ENCODE measurements around the gene CFAP46.

The CFAP46 gene

DNA sequence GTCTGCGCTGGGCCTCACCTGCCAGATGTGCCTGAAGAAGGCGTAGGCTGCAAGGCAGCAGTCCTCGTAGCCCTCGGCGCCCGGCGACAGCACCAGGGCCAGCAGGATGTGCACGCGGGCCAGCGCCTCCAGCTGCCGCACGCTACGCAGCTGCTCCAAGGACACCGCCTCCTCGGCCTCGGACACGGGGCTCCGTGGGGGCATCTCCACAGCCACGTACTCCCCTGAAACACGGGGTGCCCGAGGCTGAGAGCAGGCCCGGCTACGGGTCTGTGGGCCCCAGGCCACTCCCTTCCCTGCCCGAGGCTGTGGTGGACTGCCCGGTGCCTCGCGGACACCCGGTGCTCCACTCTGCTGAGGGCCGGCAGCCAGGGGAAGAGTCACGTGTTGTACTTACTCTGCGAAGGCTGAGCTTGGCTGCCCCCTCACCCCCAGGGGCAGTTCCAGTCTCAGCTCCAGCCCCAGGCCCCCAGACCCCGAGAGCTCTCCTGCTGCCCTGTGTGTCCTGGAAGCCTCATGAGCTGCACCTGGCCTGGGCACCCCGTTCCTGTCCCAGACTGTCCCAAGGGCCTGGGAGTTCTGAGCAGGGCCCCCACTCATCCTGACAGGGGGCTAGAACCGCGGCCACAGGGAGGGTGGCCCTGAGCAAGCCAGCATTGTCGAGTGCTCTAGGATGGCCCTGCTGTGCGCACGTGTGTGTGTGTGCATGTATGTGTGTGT, 62.8 kb downstream of the CFAP46 start:
- no peak for DNase-seq (ENCODE audit: low read depth)

DNA sequence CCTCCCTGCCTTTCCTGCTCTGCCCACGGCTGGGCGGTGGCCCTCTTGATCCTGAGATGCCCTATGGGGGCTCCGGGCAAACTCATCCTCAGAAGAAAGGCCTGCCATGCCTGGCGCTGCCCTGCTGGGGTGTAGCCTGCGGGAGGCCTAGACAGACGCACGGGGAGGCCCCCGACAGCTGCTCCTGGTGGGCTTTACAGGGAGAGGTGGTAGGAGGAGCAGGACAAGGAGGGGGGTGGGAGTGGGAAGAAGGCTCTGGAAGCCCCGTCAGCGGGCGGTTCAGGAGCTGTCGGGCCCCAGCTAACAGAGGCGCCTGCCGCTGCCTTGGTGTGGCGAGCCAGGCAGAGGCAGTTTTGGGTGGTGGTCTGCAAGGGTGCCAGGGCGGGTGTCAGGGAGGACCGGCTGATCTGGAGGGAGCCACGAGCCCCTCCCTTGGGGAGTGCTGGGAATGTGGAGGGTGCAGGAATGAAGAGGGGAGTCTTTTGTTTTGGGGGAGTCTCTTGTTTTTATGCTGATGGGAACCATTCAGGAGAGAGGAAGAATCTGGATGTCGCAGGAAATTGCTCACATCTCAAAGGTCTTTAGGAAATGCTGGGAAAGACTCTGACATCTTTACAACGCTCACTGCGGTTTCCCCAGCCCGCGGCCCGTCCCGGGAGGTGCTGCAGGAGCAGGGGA, 63.5 kb downstream of the CFAP46 start:
- no peak for DNase-seq (ENCODE audit: low read depth)

DNA sequence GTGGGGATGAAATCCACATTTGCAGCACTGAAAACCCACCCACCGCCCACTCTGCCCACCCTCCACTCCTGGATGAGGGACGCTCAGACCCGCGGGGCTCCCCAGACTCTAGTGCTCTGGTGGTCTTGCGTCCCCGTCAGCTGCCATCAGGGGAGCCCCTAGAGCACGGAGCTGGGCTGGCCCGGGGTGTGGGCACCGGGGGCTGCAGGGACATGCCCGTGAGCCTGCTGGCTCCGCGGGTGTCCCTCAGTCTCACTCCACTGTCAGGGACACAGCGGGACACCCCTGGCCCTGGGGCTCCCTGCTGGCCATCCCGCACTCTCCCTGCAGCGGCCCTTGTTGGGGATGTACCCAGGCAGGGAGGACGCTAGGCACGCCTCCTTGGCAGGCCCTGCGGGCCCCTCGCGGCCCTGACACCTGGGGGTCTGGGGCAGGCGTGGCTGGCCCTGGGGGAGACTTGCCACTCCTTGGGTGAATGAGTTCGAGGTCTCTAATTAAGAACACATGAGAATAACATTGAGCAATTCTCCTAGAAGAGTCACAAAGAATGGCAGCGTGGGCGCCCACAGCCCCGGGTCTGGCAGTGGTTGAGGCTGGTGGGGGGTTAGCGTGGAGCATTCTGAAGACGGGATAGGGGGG, 64.2 kb downstream of the CFAP46 start:
- DNase-seq (ENCODE audit: low read depth), result no peak

DNA sequence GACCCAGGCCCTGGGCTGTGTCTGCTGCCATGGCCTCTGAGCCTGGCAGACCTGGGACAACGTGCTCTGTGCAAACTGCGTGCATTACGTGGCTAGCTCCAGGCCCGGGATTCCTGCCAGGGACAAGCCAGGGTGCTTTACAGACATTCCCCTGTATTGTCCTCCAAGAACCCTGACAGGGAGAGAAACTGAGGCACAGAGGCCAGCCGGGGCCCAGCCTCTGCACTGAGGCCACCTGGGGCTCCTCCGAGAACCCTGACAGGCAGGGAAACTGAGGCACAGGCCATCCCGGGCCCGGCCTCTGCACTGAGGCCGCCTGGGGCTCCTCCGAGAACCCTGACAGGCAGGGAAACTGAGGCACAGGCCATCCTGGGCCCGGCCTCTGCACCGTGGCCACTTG, 64.9 kb downstream of the CFAP46 start:
- DNase-seq (ENCODE audit: low read depth), result no peak

DNA sequence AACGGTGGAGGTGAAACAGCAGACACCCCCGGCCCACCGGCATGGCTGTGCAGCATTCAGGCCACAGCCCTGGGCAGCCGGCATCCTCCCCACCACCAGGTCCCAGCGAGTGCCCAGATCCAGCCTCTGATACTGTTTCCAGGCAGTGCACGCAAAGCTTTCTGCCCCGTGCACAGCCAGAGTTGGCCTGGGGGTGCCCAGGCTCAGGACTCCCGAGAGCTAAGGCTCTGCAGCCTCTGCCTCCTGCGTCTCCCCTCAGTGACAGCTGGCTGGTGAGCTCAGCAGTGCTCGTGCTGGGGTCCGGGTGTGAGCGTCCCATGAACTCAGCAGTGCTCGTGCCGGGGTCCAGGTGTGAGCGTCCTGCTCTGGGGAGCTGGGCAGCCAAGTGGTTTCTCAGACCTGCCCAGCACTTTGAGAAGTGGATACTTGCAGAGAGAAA, 65.4 kb downstream of the CFAP46 start:
- no peak for DNase-seq (ENCODE audit: low read depth)

DNA sequence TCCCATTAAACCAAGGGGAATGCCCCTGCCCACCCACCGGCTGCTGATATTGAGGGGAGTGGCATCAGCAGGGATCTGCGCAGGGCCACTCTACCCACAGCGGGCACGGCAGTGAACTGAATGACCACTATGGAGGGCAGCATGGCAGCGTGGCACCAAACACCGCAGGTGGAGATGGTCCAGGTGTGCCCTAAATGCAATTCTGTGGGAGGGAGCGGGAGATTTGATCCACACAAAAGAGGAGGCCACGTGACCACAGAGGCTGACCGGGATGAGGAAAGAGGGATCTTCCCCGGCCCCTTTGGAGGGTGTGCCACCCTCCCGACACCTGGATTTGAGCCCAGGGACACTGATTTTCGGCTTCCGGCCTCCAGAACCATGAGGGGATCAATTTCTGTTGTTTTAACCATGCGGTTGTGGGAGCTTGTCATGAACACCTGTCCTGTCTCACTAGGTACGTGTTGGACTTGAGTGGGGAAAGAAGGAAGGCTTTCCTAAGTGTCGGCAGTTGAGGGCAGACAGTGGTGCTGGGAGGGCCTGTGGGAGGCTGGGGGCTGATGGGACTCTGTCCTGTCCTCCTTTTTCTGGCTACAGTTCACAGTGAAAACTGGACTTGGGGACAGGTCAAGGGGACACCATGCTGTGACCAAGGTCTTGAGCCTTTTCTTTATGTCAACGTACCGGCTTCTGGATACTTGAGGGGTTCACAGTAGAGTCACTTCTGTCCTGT, 66.1 kb downstream of the CFAP46 start:
- no peak for DNase-seq (ENCODE audit: low read depth)

DNA sequence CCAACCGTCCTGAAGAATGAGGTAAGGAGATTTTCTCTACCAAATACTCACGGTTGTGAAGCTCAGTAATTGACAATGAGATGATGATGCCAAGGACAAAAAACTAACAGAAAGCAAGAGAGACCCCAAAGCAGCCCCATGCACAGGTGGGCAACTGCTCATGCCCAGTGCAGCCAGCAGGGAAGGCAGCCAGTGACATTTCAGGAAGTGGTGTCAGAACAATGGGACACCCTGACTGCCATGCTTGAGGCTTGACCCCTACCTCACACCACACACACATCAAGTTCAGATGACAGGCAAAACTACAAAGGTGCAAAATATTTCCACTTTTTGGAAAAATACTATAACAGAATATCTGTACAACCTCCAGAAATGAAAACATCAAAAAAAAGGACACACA, 66.9 kb downstream of the CFAP46 start:
- DNase-seq (ENCODE audit: low read depth), result no peak

DNA sequence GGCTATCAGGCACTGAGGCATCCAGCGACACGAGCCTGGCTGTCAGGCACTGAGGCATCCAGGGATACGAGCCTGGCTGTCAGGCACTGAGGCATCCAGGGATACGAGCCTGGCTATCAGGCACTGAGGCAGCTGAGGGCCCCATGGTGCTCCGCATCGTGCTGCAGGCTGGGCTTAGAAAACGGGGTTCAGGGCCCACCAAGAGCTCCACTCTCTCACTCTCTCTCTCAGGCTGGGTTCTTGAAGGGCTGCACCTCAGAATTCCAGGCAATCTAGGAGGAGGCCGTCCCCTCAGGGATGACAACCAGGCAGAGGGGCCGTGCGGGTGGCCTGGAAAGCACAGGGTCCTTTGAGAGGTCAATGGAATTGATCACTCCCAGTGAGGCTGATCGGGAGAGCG, 69.0 kb downstream of the CFAP46 start:
- no peak for DNase-seq (ENCODE audit: low read depth)

DNA sequence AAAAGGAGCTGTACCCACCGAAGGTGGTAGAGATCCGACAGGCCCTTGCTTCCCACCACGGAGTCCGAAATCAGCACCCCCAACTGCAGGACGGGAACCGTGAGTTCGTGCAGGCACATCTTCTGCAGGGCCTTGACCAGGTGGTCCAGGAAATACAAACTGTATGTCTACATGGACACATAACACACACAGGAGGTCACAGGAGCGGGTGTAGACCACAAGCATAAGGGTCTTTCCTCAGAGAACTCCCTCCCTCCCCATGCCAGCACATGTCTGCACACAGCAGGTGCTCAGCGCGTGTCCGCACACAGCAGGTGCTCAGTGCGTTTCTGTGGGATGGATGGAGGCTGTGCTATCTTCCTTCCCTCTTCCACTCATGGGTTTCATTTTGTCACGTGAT, 69.7 kb downstream of the CFAP46 start:
- no peak for DNase-seq (ENCODE audit: low read depth)

DNA sequence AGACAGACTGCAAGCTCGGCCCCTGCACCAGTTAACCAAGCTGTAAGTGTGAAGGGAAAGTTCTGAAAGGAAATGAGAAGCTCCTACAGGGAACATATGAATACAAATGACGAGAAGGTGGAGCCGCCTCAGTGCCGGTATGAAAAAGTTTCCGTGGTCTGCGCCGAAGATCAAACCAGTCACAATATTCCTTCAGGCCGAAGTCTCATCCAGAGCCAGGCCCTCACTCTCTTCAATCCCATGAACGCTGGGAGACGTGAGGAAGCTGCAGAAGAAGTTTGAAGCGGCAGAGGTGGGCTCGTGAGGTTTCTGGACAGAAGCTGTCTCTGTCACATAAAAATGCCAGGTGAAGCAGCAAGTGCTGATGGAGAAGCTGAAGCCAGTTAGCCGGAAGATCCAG, 71.9 kb downstream of the CFAP46 start:
- no peak for DNase-seq (ENCODE audit: low read depth)

DNA sequence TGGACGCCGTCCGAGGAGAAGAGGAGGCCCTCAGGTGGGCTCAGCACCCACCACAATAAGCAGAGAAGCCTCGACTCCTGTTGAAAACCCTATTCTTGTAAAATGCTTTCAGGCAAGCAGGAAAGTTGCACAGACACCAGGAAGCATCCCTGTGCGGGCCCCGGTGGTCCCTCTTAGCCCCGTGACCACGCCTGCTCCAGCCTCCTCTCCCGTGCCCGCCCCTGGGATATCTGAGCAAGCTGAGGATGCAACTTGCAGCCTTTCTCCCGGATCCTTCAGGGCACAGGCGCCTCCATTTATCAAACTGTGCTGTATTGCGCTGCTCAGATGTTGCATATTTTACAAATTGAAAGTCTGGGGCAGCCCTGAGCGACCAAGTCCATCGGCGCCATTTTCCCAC, 72.7 kb downstream of the CFAP46 start:
- no peak for DNase-seq (ENCODE audit: low read depth)

DNA sequence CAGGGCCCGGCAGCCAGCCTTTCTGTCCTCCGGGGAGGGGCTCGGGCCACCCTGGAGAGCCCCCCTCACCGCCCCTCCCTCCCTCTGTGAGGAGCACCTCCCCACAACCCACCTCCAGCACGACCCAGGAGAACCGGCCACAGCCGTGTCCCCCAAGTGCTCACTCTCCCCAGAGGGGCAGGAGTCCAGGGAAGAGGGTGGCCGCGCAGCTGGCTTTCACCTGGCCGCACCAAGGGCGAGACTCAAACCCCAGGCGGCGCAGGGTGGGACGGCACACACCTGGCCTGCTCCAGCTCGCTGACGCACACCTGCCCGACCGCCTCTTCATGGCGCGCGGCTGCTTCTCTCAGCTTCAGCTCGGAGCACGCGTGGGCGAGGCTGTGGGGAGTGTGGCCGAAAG, 73.4 kb downstream of the CFAP46 start:
- no peak for DNase-seq (ENCODE audit: low read depth)

DNA sequence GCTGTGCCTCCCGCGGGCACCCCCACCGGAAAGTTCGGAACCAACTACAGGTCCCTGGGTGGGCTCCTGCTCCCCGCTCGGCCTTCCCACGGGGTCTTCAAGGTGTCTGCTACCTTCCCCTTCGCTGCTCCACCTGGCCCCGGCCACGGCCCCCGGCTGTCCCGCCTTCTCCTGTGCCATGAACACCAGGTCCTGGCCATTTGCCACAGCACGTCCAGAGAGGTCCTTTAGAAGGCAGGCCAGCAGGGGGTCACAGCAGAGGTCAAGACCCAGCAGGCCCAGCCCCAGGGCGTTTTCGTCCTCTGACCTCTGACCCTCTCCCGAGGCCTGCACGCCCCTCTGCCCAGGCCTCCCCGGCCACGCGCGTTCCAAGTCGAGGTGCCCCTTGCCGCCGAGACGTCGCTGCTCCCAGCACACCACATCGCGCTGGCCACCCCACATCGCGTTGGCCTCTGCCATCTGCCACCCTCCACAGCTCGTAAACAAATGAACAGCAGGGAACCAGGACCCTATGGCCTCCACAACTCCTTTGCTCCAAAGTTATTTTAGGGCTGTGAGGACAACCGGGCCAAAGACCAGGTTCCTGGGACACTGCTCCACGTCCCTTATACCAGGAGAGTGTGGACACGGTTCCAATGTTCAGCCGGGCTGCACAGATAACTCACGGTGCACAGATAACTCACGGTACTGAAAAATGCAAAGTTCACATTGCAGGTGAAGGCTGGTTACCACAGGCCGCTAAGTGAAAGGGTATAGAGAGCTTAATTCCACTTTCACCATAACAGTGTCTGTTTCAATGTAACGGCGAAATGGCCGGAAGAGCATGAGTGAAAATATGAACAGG, 74.3 kb downstream of the CFAP46 start:
- DNase-seq (ENCODE audit: low read depth), result no peak

DNA sequence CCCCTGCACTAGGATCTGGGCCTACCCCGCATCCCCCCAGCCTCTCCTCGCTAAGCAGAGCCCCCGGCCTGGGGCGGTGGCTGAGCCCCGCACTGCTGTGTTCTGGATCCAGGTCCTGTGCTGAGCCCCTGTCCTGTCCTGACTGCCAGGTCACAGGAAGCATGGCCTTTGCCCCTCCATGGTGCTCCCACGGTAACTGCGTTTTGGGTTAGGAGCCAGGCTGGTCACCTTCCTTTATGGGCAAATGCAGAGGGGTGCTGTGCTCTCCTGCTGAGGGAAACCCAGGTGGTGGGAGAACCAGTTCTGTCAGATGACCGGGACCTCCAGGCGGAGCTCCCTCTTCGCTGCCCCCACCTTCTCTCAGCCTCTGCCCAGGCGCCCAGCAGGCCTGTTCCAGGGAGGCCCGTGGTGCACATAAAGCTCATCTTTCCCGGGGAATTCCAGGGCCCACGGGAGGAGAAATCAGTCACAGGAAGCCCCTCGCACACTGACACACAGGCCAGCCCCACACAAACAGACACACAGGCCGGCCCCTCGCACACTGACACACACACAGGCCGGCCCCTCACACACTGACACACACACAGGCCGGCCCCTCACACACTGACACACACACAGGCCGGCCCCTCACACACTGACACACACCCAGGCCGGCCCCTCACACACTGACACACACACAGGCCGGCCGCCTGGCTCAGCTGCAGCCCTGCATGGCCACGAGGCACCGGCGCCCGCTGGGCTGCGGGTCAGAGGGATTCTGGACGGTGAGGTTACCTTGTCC, 75.6 kb downstream of the CFAP46 start:
- DNase-seq (ENCODE audit: low read depth), result no peak

DNA sequence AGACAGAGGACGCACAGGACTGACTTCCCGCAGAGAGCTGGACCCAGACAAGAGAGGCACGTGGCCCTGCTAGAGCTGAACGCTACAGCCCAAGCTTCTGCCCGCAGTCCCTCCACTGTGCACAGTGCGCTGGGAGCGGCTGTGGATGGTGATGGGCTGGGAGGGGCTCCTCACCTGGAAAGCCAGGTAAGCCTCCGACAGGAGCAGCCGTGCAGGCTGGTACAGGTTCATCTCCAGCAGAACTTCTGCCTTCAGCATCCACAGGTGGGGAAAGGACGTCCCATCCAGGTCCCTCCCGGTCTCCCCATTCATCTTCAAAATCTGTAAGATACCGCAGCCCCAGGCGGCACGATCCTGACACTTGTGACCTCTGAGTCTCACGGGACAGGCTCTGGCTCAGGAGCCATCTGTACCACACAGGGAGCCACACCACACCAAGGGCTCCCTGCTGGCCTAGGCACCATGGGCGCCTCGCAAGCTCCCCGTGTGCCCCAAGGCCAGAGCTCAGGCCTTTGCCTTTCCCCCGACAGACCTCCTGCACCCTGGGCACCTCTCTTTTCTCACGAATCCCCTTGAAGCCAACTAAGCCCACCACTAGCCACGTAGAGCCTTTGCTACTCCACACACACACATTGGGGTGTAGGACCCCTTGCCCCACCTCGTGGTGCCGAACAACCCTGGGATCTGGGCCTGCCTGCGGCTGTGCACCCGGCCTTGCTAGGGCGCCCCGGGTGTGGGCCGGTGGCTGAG, 76.3 kb downstream of the CFAP46 start:
- no peak for DNase-seq (ENCODE audit: low read depth)

DNA sequence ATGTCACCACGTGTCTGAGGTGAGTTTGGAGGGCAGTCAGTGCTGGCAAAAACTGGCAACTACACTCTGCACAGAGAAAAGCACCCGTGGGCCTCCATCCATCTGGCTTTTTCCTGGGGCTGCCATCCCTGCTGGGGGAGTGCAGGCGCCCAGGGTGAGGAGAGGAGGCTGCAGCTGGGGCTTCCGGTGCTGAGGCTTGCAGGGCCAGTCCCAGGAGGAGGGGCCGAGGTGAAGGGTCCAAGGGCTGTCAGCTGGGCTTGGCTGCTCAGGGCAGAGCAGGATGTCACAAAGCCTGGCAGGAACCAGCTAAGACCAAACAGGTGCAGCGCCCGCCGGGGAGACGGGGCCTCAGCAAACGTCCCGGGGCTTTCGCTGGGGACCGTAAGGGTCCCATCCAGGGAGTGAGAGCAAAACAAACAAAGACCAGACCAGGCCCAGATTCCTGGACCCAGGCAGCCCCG, 77.2 kb downstream of the CFAP46 start:
- DNase-seq (ENCODE audit: low read depth), result no peak

DNA sequence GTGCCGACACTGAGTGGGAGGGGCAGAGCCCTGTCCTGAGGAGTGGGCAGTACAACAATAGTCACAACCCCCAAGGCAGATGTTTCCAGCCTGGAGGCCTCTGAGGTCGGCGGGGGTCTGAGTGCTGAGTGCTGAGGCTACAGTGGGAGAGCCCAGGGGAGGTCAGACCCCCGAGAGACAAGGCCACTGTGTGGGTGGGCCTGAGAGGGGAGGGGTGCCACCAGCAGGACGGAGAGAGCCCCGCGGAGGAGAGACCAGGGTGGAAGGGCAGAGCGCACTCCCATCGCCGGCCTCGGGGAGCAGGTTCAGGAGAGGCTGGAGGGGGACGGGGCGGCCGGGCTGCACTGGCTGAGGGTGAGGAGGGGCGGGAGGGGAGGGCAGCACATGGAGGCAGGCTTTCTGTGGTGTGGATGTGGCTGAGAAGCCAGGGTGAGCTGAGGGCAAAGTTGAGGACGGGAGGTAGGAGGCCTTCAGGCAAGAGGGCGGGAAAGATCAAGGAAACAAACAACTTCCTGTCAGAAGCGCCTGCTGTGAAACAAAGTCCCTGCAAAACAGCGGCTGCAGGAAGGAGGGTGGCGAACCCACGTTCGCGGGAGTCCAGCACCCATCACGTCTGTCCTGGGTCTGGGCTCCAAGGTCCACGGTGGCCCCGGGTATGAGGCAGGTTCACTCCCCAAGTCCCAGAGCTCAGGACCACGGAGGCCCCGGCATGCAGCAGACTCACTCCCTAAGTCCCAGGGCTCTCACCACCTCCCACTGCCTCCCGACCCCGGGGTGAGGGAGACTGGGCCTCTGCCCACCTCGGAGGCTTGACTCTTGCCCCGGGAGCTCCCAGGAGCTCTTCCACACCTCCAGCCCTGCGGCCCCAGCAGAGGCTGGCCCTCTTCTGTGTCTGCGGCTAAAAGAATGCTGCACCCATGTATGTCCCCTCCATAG, 79.6 kb downstream of the CFAP46 start:
- DNase-seq (ENCODE audit: low read depth), result no peak

DNA sequence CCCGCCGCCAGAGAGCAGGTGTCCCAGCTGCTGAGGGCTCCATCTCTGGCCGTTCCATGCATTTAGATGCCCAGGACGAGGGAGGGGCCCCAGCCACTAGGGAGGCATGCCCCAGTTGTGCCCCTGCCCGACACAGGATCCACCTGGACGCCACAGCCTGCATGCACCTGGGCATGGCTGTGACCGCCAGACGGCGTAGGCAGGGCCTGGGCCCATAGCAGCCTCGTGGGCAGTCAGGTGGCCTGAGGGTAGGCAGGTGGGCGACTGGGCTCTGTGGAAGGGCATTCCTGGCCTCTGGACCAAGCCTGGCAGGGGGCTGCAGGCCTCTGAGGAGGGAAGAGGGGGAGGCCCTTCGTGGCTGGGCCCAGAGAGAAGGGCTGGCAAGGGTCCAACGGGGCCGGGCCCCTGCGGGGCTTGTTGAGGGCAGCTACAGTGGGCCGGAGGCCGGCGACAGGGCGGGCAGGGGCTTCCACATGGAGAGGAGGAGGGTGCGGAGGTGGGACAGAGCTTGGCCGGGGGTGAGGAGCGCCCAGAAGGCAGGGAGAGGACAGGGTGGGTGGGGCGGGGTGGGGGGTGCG, 80.4 kb downstream of the CFAP46 start:
- no peak for DNase-seq (ENCODE audit: low read depth)

All from fibroblast of the conjunctiva (primary cell).